Tibial nerve (tissue), 4 donors: ENCODE measurements around the gene SAPCD1.

Experiments used
- CTCF ChIP-seq, 5 experiments: fragments of 200-600 bp in 3 of 5; fragments of 450-650 bp in 2 of 5; sonication (generic) in 3 of 5; IDR thresholded peaks; one replicate each; pipeline ENCODE4 v1.5.1; 2016 to 2019; ENCODE audit warnings: antibody characterized with exemption in 5 of 5, mild to moderate bottlenecking in 3 of 5, moderate library complexity in 2 of 5
- EP300 ChIP-seq, 2 donors: sonication (generic); formaldehyde crosslinking; IDR thresholded peaks; one replicate each; pipeline ENCODE4 v1.6.1; 2017; ENCODE audit warnings: antibody characterized with exemption in 2 of 2, mild to moderate bottlenecking in 1 of 2
- POLR2A ChIP-seq, 2 donors: fragments of 450-650 bp; IDR thresholded peaks; one replicate each; pipeline ENCODE4 v1.6.1; 2017; ENCODE audit warnings: antibody characterized with exemption in 2 of 2, mild to moderate bottlenecking in 2 of 2, moderate library complexity in 2 of 2

DNA sequence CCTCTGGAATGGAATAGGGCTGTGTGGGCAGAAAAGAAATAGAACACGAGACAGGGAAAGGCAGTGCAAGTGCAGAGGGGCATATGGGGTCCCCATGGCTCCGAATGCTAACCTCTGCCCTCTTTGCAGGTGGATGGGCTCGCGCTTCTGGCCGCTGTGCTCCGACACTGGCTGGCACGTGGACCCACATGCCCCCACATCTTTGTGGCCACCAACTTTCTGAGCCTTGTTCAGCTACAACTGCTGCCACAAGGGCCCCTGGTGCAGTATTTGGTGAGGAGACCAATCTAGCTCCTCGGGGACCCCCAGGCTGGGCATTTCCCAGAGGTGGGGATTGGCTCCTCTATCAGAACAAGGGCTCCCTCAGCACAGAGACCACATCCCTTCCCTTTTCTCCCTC, 1.1 kb upstream of the SAPCD1 start:
- TF ChIP-seq CTCF (IDR thresholded peaks at IDR 0.05) = no peak
- no peak for TF ChIP-seq EP300 (IDR thresholded peaks at IDR 0.05)
- TF ChIP-seq POLR2A (IDR thresholded peaks at IDR 0.05) = no peak
